ENCODE results near the gene LRRC66.

Gene LRRC66

DNA sequence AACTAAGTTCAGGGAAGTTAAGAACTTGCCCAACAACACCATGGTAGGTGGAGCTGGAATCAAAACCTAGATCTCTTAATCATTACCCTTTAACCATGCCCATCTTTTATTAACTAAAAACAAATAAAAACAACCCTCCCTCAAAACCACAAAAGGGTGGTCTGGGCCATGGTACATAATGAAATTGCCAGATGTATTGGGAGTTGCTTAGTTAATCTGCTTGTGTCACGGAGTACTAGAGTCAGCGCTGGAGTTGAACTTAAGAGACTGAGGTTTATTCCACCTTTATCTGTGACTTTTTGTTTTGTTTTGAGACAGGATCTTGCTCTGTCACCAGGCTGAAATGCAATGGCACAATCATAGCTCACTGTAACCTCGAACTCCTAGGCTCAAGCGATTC lies 13.3 kb downstream of the LRRC66 start:
- DNase-seq = no peak

DNA sequence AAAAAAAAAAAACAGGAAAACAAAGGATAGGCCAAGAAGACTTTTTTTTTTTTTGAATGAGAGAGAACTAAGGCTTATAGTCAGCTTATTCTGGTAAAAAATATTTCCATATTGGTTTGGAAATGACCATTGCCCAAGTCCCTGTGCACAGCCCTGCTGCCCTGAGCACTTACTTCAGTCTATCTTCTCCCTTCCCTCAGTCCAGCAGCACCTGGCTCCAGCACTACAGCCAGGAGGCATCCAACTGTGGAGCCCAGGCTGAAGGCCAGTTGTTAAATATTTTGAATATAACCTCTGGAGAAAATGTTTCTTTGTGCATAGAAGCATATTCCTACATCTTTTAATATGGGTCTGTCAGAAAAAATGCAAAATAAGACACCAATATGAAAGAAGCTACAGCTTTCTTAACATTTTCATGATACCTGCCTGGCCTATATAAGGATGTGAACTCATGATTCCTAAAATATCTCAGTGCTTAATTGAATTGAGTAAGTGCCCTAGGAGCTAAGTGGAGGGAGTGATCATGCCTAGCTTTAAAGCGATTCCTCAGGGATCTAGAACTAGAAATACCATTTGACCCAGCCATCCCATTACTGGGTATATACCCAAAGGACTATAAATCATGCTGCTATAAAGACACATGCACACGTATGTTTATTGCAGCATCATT lies 14.4 kb downstream of the LRRC66 start:
- DNase-seq = no peak

DNA sequence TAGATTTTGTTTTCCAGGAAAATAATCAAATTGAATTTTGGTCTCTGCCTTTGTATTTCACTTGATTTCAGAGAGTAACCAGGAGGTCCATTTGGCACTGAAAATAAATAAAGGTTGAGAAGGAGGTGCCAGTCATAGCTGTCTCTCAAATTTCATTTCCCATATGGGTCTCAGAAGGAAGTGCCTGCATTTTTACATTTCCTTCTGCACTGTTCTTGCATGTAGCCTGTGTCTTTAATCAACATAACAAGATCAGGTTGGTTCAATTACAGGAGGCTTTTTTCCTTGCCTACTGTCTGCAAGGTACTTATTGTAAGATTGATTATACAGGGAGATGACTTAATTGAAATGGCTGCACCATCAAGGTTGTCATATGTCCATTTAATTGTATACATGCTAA lies 15.7 kb downstream of the LRRC66 start:
- no peak for DNase-seq

DNA sequence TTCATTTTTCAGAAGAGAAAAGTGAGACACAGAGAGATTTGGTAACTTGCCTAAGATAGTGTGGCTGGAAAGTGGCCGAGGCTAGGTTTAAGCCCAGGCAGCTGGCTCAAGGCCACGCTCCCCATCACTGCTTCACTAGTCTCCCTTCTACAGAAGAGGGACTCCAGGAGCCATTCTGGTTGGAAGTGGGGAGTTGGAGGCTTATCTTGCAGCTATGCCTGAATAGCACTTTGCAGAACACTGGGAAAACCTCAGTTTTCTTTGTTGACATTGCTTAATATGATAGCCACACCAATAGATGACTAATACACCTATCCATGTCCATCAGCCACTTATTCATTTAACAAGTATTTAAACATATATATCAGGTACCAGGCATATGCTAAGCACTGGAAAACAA lies 18.5 kb downstream of the LRRC66 start:
- no peak for DNase-seq

DNA sequence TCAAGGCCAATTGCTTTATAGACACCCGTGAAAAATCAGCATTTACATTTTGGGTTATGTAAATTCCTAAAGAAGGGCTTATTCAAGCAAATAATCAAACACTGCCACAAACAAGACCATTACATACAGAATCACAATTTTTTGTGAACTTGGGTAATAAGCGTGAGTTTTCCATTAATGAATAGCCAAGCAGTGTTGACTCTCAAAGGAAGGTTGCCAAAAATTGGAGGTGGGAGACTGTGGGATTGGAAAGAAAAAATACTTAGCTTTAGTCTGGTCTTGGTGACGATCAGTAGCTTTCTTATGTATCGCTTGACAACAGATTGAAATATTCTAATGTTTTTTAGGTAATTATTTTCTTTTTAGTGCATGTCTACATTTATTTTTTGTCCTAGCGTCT lies 20.9 kb downstream of the LRRC66 start:
- no peak for DNase-seq

DNA sequence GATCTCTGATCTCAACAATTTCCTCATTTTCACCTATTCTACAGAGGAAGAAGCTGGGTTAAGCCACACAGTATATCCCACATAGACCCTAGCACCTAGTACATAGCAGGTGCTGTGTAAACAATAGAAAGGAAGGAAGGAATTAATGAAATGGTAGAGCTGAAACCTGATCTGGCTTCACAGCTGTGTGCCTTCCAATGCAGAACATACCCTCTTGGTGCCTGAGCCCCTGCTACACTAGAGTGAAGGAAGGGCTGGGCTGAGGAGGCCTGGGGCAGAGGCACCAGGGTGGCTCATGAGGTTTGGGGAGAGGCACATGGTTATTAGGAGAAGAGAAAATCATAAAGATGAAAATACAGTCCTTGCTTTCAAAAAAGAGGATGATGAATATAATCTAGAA lies 21.3 kb downstream of the LRRC66 start:
- DNase-seq = no peak

DNA sequence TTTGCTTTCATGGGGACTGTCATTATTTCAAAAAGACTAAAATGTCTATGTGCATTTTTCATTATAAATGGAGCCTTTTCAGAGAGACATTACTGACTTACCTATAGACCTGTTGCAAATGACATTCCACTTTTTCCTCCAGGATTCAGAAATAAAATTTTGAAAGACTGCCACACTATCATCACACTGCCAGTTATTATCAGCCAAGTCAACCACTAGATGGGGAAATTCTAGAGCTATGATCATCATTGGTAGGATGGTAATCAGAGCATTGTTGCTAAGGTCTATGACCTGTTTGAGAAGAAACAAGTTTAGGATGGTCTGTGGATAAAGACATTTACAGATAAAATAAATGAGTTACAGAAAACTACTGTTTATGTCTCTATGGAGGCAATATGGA lies 22.5 kb downstream of the LRRC66 start:
- DNase-seq = no peak

DNA sequence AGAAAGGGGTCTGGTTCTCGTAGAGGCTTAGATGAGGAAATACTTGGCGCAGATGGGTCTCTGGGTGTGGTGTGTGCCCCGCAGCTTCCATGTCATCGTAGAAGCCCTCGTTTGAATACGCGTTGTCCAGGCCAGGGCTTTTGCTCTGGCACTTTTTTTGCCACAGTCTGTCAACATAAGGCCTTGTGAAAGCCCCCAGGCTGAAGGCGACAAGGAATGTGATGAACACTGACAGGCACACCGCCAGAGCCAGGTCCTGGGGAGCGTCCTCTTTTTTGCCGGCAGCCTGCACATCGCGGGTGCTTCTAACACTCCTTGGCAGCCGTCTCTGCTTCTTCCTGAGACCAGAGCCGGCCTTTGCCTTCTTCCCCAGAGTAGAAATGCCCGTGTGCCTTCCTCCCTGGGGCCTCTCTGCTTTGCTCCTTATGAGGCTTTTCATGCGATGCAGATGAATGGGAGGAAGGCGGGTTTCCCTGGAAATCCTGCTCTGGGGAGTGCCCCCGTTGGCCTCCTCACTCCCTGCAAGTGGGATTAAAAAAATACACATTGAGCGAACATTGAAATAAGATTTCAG lies 24.4 kb downstream of the LRRC66 start:
- DNase-seq = no peak

DNA sequence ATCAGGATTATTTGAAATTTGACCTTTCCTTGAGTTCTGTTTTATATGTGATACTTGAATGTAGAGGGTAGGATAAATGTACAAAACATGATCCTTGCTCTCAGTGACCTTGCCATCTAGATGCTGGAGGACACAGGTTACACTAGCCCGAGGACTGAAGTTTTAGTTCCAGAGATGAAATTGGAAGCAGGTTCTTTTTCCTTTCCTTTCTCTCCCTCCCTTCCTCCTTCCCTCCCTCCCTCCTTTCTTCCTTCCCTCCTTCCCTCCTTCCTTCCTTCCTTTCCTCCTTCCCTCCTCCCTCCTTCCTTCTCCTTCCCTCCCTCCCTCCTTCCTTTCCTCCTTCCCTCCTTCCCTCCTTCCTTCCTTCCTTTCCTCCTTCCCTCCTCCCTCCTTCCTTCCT lies 54.3 kb downstream of the LRRC66 start:
- DNase-seq = no peak

DNA sequence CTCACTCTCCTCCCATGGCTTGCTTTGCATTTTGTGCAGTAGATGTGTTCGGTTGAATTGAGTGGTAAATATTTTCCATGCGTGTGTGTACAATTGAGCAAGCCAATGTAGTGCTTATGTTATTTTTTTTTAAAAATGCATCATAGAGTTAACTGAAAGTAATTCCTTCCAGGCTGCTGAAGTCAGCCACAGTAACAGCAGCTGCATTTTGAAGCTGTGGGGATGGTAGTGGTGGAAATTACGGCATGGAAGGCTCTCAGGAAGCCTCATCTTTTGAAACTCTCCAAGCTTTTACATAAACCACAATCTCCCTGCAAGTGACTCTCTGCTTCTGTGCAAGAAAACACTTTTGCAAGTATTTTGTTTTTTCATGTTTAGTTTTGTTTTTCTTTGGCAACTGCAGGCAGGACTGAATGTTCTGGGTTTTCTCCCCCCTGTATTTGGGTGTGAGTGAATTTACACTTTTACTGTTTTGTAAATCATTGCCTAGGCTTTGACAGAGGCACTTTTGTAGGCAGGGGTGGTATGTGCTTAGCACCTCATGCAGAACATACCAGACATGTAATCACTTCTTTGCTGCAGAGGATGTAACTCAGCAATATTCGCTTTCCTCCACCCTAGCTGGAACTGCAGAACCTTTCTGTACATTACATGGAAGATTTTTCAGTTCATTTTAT lies 56.2 kb downstream of the LRRC66 start:
- DNase-seq = no peak

DNA sequence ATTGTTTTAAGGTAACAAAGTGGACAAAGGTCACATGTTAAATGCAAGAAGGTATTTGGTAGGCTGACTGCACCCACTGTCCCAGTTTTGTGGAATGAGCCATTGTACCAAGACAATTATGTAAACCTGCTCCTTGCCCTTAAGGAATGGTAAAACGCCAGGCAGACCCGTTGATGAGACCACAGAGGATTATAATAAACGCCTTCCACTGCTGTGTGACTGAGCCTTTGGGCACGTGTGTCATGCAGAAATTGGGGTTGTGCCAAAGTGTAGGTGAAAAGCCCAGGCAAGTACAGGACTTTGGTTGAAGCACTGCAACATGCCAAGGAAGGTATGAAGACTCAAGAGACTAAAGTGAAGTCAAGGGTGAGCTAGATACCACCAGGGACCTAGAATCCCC lies 59.7 kb downstream of the LRRC66 start:
- no peak for DNase-seq

DNA sequence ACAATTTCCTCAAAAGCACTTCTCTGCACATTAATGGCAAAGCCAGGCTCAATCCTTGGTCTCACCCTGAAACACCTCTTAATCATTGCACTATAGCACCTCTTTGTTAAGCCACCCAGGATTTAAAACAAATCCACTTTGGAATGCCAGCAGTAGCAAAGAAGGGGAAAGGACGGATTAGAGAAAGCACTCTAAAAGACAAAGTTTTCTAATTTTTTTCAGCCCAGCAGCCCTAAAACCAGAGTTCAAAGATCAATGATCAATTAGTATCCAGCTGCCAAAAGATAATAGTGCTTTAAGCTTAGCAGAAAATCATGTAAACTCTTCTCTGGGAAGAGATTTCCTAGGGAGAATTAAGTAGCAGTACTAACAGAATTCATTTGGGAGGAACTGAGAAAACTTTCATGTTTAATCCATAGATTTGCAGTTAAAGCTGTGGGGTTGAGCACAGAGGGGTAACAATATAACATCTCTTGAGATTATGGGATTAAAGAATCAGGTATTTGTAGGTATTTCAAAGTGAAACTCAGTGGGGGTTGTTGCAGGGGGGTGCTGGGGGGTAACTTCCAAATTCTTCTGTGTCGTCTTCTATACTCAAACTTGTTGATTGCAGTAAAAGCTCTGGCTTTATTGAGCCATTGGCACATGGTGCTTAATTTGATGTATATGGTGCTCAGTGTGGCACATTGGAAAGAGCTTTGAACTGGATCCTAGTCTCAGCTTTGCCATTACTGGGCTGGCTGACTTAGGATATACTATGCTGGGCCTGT lies 61.8 kb downstream of the LRRC66 start:
- no peak for DNase-seq
